Thyroid gland (tissue), 4 donors: ENCODE data around the gene NCOA5. TPM values are rescaled to one million over a fixed set of nuclear protein-coding genes. Genes with fewer than 3 reads are reported as not detected.

Experiments
- DNase-seq, 2 donors: peaks; one replicate each; pipeline ENCODE4 v3.0.0-alpha.2; 2019
- H3K27ac ChIP-seq, 3 donors: fragments of 200-600 bp; sonication (generic); 1 replicate in 2 of 3; 2 replicates in 1 of 3; pipeline ENCODE4 v1.5.1; 2016 to 2019; ENCODE audit warnings: mild to moderate bottlenecking in 1 of 3, moderate library complexity in 1 of 3
- H3K27me3 ChIP-seq: fragments of 200-600 bp; sonication (generic); one replicate; pipeline ENCODE4 v1.5.1; 2019
- H3K36me3 ChIP-seq, 2 donors: fragments of 200-600 bp; sonication (generic); one replicate each; pipeline ENCODE4 v1.5.1; 2016 to 2019
- H3K4me1 ChIP-seq, 2 donors: fragments of 200-600 bp; sonication (generic); one replicate each; pipeline ENCODE4 v1.5.1; 2017 to 2019
- H3K4me3 ChIP-seq, 3 donors: fragments of 200-600 bp; sonication (generic); replicated peaks in 1 of 3; 1 replicate in 2 of 3; 2 replicates in 1 of 3; pipeline ENCODE4 v1.5.1; 2016; ENCODE audit warnings: mild to moderate bottlenecking in 1 of 3
- H3K9me3 ChIP-seq: fragments of 200-600 bp; sonication (generic); one replicate; pipeline ENCODE4 v1.5.1; 2017
- POLR2A ChIP-seq, 2 donors: fragments of 450-650 bp; IDR thresholded peaks; one replicate each; pipeline ENCODE4 v1.6.1; 2017; ENCODE audit warnings: antibody characterized with exemption in 2 of 2, mild to moderate bottlenecking in 2 of 2, moderate library complexity in 1 of 2
- whole genome bisulfite sequencing, 2 donors: methylation state at CpG; one replicate each; pipeline ENCODE4 v1.1.5; 2017; 5-methylcytosine and 5-hydroxymethylcytosine counted together
- intact Hi-C: fragments of 100-400 bp; cut with DNase I; formaldehyde crosslinking; loops from one replicate; pipeline ENCODE4 v1.15.1; 2023
- total RNA-seq, 4 donors: library from RNA; depleted of rRNA; stranded (reverse); fragments of >200 nt; gene quantifications; one replicate each; pipeline ENCODE4 v1.2.3, GENCODE V29; 2016
- TF ChIP-seq, protein P1 (sequence below), 6 experiments: fragments of 200-600 bp in 3 of 6; fragments of 450-650 bp in 3 of 6; sonication (generic) in 3 of 6; IDR thresholded peaks; one replicate each; pipeline ENCODE4 v1.5.1; 2016 to 2019; ENCODE audit warnings: antibody characterized with exemption in 6 of 6, mild to moderate bottlenecking in 2 of 6, inconsistent platforms in 1 of 6, moderate library complexity in 1 of 6

NCOA5 gene
- 10 to 100 TPM; 31.4 to 46.1 (median 37.4) TPM for total RNA-seq

DNA sequence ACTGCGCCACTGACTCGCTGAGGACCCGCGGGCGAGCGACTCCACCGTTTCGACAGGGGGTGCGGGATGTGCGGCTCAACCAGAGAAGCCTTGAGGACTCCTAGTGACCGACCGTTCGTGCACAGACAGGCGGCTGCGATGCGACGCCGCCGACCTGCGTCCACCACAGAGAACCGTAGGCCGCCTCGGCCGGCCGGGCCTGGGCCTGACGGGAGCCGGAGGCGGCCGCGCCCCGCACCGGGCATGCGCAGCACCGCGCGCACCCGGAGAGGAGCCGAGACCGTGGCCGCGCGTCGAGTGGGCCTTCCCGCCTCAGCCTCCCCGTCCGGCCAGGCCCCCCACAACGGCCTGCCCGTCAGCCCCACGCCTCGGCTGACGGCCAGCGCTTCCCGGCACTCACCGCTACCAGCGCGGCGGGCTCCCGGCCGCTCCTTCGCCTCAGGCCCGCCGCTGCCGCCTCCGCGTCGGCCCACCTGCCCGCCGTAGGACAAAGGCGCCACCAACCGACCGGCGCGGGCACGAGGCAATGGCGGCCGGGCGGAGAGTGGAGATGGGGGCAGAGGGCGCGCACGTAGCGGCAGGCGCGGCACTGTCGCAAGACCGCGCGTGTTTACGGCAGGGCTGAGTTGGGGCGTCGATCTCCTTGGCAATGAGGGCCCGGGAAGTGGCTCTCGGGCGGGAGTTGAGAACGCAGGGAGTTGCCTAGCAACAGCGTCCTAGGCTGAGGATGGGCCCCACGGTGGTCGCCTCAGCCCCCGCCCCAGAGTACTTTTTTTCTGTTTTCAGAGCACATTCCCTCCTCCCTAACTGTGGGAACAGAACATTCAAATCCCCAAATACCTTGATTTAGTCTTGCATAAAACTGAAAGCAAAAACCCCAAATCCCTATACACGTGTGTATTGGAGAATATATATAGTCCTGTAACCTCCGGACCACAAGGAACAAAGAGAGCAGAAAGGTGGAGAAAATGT, at the start of gene NCOA5:
Gene NCOA5 (minus strand): TSS at position 546 of the 972 bp plus-strand sequence. CDS start 10,538 bp downstream, outside the sequence.
- WGBS, 2 donors, result 0% methylated on average over 9 to 24 of the region's 100 CpGs
- Histone ChIP-seq H3K9me3 (no peaks in the 10 kb centered on the region), H3K27me3 (no peaks in the 10 kb centered on the region), H3K27ac (peak within 1 kb of the TSS; percentile 94 to 98 (median 97)), H3K4me3 (peak within 1 kb of the TSS; percentile 77 to 86 (median 85)), H3K36me3 (no peaks in the 10 kb centered on the region), H3K4me1 (peaks cover 38 to 41% of the 10 kb centered on the region in 2 donors)
- intact Hi-C loops, result no loop called here
- TF ChIP-seq, protein P1, sequence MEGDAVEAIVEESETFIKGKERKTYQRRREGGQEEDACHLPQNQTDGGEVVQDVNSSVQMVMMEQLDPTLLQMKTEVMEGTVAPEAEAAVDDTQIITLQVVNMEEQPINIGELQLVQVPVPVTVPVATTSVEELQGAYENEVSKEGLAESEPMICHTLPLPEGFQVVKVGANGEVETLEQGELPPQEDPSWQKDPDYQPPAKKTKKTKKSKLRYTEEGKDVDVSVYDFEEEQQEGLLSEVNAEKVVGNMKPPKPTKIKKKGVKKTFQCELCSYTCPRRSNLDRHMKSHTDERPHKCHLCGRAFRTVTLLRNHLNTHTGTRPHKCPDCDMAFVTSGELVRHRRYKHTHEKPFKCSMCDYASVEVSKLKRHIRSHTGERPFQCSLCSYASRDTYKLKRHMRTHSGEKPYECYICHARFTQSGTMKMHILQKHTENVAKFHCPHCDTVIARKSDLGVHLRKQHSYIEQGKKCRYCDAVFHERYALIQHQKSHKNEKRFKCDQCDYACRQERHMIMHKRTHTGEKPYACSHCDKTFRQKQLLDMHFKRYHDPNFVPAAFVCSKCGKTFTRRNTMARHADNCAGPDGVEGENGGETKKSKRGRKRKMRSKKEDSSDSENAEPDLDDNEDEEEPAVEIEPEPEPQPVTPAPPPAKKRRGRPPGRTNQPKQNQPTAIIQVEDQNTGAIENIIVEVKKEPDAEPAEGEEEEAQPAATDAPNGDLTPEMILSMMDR (IDR thresholded peaks at IDR 0.05), result peak in 3 of 6 experiments; percentile 15 to 43 (median 21)
- TF ChIP-seq POLR2A (IDR thresholded peaks at IDR 0.05), result peak; percentile 86 to 87
- DNase-seq, result peak; percentile 96

DNA sequence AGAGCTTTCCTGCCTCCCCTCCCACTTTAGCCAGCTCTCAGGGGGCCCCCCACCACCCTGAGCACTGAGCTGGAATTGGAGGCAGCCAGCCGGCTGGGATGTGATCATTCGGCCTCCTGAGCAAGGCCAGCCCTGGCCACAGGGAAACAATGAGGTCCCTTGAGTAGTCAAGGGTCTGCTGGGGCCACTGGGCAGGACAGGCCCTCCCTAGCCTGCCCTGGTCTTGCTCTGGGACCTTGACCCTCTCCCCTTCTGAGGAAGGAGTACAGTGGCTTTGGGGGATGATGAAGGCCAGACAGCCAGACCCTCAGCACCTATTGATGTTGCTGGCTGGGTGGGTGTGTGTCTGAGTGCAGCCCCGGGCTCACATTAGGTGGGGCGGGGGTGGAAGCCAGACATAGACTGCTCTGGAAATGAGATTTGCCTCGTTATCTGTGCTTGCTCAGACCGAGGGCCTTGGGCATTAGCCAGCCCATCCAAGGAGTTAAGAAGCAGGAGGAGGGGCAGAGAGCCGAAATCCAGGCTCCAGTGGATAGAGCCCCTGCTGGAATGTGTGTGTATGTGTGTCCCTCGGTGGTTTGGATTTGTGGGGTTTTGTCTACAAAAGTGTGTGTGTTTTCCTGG, 49.6 kb upstream of the NCOA5 start:
- Histone ChIP-seq H3K9me3 (no peaks in the 10 kb centered on the region), H3K4me1 (peaks cover 6 to 21% of the 10 kb centered on the region in 2 donors), H3K4me3 (no peak overlapping the region), H3K27ac (peak overlapping the region in 2 of 3 donors; percentile 42 to 48), H3K27me3 (no peaks in the 10 kb centered on the region), H3K36me3 (no peaks in the 10 kb centered on the region)
- peak; percentile 71 to 78 for DNase-seq
- 27 to 31% methylated on average over 6 to 8 of the region's 8 CpGs for WGBS, 2 donors
- intact Hi-C loops, result loop anchor here (5.0 kb wide), 1 partner anchor 208 kb away; no protein-coding TSS in a partner anchor
- TF ChIP-seq, protein P1 (IDR thresholded peaks at IDR 0.05), result peak in 2 of 6 experiments; percentile 7 to 38
- no peak for TF ChIP-seq POLR2A (IDR thresholded peaks at IDR 0.05)

DNA sequence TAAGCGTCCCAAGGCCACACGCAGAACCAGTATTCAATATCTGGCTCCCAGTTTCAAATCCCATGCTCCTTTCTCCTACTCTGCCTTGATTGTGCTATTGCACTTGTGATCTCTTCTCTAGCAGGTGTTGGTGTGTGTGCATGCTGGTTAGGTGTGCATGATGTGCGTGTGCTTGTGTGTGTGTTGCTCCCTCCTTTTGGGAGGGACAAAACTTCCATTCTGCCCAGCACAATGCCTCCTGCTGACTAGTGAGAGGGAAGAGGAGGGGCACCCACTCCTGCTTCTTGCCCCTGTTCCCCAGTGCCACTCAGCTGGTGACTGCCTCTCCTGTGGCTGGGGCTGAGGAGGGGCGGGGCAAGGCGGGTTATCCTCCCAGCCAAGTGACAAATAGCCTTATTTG, 48.1 kb upstream of the NCOA5 start:
- 60 to 84% methylated on average over 5 of the region's 5 CpGs for WGBS, 2 donors
- no peak overlapping the region for H3K4me3 ChIP-seq
- H3K4me1 ChIP-seq, result peaks cover 4 to 21% of the 10 kb centered on the region in 2 donors
- H3K27me3 ChIP-seq, result no peaks in the 10 kb centered on the region
- H3K27ac ChIP-seq, result no peak overlapping the region
- intact Hi-C loops, result loop anchor here (5.0 kb wide), 1 partner anchor 209 kb away; no protein-coding TSS in a partner anchor
- H3K9me3 ChIP-seq, result no peaks in the 10 kb centered on the region
- TF ChIP-seq, protein P1 (IDR thresholded peaks at IDR 0.05), result no peak
- TF ChIP-seq POLR2A (IDR thresholded peaks at IDR 0.05), result no peak
- DNase-seq, result peak; percentile 40 to 69
- no peaks in the 10 kb centered on the region for H3K36me3 ChIP-seq

DNA sequence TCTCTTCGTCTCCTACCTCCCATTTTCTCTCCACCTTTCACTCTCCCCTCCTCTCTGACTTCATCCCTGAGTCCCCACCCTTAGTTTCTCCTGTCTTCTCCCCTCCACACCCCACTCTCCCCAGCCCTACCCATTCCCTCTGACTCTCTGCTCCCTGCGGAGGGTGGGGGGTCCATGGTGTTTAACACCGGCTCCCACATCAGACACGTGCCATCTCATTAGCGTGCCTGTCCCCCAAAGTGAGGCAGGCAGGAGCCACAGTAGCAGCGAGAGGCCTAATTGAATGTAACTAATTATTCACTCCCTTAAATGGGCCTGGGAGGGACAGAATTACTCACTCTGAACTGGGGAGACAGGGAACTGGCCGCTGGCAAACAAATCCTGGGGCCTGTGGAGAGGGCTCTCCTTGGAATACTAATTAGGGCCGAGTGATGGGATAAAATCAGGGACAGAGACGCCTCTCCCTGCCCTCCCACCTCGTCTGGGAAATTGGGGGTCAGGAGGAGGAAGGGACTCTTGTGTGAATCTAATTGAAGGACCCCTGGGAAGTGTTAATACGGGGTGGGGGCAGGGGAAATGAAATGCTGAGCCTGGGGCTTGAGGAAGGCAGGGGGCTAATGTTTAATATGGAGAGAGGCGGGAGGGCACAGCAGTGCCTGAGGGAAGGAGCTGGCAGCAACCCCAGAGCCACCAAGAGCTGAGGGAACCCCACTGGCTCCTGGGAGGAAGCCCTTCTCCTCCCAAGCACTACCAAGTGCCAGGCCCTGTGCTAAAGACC, 46.3 kb upstream of the NCOA5 start:
- DNase-seq, result no peak
- Histone ChIP-seq H3K4me3 (no peak overlapping the region), H3K9me3 (no peaks in the 10 kb centered on the region), H3K27ac (no peak overlapping the region), H3K36me3 (no peaks in the 10 kb centered on the region), H3K27me3 (no peaks in the 10 kb centered on the region), H3K4me1 (peaks cover 4 to 21% of the 10 kb centered on the region in 2 donors)
- intact Hi-C loops, result loop anchor here (5.0 kb wide), 1 partner anchor 211 kb away; no protein-coding TSS in a partner anchor
- no peak for TF ChIP-seq POLR2A (IDR thresholded peaks at IDR 0.05)
- TF ChIP-seq, protein P1 (IDR thresholded peaks at IDR 0.05), result no peak
- 73 to 78% methylated on average over 12 of the region's 12 CpGs for WGBS, 2 donors
